ENCODE results near the gene SELENOK.
"Not testable (repeated sequence)": the region's sequence is repeated elsewhere in the genome, so short reads cannot be mapped to it uniquely, and the experiment has no call there.

The SELENOK gene

DNA sequence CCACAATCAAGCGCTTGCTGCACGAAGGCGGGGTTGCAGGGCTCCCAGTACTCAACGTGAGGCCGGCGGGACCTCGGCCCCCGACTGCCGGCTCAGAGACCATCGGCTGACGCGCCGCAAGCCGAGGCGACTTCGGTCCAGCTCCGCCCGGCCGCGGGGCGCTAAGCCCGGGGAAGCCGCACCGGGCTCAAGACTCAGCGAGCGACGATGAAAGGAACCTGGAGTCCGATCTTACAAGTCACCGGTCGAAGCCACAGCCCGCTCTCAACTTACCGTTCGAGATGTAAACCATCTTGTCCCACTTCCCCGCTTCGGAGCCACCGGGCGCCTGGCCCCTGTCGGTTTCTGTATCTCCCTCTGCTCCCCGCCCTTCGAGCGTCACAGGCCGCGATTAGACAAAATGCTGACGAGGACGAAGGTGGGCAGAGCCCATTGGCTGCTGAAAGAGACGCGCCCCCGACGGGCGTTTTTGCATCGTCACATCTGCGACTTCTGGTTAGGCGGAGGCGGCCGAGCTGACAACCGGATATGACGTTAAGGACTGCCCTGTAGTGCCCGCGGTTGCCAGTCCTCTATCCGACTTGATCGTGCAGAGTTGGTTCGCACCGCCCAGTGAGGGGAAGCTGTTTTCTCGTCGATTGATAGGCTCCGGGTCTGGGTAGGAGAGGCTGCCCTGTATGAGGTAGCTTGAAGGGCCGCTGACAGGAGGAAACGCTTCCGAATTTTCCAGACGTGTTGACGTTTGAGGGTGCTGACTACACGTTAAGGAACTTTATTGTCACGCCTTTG, at the start of gene SELENOK:
Gene SELENOK (minus strand): TSS at position 363 of the 789 bp plus-strand sequence.
- FAIRE-seq = peak; percentile 99

GRCh38 chr3:53941184-53941583, 49.5 kb upstream of the SELENOK start:
- FAIRE-seq = no peak

DNA sequence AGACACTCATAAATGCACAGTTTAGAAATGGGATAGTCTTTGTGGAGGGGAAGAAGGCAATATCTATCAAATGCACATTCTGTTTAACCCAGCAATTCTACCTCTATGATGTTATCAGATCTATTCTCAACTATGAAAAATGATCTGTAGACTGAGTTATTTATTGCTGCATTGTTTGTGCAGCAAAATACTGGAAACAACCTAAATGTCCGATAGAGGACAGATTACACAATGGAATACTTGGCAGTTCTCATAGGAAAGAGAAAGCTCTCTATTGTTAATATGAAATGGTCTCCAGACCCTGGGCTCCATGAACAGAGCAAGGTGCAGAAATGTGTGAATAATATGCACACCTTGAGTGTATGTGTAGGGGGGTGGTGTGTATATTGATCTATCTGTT, 49.0 kb upstream of the SELENOK start:
- no peak for FAIRE-seq

DNA sequence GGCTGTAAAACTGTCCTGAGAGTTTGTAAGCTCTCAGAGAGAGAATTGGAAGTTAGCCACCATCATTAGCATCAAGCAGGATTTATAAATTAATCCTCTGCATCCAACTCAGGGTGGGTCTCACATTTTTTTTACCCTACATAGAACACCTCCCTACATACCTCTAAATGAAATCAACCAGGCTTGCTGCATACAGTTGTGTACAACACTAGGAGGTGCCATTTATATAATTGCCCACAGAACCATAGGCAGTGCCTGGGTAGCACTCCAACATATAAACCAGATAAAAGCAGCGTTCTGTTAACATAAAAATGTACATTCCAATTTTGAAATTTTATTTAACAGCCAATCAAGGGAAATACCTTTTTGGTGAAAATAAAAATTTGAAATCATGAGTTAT, 48.2 kb upstream of the SELENOK start:
- no peak for FAIRE-seq

- FAIRE-seq = no peak
Observed at GRCh38 chr3:53939086-53939582, 47.5 kb upstream of the SELENOK start.

DNA sequence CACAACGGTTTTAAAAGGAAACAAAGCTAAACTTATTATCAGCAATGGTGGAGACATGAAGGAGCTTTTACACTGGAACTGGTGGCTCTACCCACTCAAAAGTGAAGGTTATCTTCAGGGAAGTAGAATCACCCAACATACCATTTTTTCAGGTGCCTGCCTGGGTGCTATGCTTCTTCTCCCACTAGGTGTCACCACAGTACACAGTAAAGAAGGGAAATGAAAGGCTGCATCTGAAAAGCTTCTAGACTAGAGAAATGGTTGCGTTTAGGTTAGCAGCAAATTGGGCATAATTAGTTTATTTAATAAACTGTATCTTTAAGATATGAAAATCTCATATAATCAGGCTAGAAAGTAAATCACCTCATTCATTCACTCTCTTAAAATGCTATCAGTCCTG, 47.0 kb upstream of the SELENOK start:
- FAIRE-seq = no peak

DNA sequence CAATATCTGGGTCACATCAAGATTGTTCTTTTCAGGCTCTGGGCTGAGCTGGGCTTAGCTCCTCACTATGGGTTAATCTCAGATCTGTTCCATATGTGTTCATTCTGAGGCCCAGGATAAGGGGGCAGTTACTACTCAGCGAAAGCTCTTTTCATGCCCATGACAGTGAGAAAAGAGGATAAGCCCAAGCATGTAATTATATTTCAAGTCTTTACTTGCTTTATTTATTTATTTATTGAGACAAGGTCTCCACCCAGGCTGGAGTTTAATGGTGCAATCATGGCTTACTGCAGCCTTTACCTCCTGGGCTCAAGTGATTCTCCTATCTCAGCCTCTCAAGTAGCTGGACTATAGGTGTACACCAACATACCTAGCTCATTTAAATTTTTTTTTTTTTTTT, 44.7 kb upstream of the SELENOK start:
- no peak for FAIRE-seq

- no peak for FAIRE-seq
Observed at GRCh38 chr3:53935283-53935901, 43.7 kb upstream of the SELENOK start.

DNA sequence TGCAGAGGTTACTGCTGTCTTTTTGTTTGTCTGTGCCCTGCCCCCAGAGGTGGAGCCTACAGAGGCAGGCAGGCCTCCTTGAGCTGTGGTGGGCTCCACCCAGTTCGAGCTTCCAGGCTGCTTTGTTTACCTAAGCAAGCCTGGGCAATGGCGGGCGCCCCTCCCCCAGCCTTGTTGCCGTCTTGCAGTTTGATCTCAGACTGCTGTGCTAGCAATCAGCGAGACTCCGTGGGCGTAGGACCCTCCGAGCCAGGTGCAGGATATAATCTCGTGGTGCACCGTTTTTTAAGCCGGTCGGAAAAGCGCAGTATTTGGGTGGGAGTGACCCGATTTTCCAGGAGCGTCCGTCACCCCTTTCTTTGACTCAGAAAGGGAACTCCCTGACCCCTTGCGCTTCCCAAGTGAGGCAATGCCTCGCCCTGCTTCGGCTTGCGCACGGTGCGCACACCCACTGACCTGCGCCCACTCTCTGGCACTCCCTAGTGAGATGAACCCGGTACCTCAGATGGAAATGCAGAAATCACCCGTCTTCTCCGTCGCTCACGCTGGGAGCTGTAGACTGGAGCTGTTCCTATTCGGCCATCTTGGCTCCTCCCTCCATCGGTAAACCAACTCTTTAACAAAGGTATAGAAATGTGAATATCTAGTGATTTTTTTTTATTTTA, 35.7 kb upstream of the SELENOK start:
- FAIRE-seq = not testable (repeated sequence)

DNA sequence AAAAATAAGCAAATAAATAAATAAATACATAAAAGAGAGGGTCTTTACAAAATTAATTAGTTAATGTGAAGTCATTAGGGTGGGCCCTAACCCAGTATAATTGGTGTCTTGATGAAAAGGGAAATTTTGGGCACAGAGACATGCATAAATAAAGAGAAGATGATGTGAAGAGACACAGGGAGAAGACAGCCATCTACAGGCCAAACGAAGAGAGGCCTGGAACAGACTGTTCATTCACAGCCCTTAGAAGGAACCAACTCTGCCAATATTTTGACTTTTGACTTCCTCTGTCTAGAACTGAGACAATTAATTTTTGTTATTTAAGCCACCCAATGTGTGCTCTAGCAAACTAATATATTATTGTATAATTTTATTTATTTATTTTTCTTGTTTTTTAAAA, 29.6 kb upstream of the SELENOK start:
- FAIRE-seq = peak; percentile 36

DNA sequence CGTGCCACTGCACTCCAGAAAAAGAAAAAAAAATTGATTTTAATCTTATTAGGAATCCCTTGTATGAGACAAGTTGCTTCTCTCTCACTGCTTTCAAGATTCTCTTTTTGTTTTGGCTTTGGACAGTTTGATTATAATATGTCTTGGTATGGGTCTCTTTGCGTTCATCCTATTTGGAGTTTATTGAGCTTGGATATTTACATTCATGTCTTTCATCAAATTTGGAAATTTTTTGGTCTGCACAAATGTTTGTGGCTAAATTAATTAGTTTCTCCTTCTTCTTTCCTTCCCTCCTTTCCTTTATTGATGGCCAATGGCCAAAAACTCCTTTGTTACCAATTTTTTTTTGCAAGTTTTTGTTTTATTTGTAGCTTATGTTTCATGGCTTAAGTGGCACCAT, 28.1 kb upstream of the SELENOK start:
- FAIRE-seq = no peak

GRCh38 chr3:53913401-53913800, 21.7 kb upstream of the SELENOK start:
- no peak for FAIRE-seq

DNA sequence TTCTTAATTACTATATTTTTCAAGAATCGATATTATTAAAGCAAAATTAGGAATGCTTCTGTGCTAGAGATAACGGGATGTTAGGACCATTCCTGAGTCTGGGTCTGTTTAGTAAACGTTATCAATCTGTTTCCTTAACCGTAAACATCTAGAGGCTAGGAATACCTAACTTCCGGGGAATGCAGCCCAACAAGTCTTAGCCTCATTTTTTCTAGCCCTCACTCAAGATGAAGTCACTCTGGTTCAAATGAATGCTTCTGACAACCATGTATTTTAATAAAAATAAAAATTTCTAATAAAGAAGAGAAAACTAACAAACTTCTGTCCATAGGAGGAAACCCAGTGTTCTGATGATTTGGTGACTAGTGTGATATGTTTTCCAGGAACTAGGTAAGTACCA, 11.1 kb upstream of the SELENOK start:
- FAIRE-seq = no peak

GRCh38 chr3:53902067-53902466, 10.4 kb upstream of the SELENOK start:
- no peak for FAIRE-seq

DNA sequence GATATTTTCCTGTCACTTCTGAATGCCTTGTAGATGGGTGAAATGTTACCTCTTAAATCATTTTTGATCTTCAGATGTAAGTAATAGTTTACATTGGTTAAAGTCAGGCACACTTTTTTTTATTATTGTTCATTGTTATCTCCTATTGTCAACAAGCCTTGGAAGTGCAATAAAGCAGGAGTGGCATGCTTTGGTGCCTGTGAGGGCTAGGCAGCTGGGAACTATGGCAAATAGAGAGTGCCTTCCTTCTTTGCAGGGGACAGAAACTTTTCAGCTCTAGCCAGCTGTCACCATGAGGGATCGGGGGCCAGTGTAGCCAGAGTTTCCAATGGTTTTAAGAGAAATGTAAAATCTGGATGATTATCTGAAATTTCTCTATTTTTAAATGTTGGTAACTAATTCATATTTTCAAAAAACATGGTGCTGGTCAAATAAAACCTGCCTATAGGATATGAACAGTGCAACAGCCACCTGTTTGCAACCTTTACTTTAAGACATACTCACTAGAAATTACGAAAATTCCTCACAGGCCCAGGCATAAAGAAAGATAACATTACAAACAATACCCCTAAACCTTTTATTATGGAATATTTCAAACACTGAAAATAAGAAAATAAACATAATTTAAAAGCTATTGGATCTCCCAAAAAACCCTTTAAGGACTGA, 9.1 kb upstream of the SELENOK start:
- no peak for FAIRE-seq

- FAIRE-seq = no peak
Observed at GRCh38 chr3:53899750-53900149, 8.1 kb upstream of the SELENOK start.

DNA sequence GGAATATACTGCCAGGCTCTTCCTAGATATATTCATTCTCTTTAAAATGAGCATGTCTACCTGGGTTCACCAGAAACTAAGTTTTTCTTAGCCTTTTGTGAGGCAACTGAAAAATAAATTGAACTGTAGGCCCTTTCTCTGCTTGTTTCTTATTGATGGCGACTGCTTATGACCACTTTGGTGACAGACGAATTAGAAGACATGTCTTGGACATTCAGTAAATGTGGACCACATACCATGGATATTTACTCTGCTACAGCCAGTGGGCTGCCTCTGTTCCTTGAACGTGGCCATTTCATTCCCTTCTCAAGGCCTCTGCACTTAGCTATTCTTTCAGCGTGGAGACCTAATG, 603 bp upstream of the SELENOK start:
- no peak for FAIRE-seq

DNA sequence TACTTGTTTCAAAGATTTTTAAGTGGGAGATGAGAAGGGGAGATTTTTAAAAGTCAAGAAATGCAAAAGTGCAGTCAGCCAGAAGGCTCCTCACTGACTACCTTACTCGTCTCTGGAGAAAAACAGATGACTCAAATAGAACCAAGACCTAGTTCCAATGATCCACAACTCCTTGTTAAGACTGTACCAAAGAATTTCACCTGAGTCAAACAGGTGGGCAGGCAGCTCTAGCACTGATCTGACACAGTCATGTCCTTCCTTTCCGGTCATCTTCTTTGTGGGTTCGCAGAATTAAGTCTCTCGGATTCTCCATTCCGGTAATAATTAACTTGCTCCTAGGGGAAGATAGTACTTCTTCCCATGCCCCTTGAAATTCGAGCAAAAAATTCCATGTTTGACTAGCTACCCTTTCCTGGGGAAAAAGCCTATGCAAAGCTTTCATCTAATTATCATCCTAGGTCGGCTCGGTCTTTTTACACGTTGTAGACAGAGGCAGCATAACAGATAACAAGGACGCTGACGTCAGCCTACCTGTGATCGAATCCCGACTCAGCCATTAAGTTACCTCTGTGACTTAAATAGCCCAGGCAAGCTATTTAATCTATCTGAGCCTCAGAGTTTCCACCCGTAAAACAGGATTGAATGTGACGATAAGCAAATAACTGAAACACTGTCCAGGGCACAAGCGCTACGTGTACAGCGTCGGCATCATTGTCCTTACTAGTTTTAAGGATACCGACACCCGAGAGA, 758 bp downstream of the SELENOK start:
- FAIRE-seq = no peak

DNA sequence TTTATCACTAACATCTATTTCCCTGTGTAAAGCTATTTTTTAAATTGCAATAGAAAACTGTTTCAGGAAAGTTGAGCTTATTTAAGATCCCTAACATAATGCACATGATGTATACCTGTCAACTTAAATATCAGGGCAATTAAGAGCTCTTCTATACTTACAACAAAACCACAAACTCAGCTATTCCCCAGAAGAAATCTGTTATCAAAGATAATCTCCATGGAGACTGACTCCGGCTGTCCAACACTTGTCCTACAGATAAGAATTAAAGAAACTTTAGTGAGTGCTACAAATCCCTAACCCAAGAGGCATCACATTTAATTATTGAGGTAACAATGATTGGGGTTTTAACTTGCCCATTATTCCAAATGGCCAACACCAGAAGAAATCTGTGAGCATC, 3.4 kb downstream of the SELENOK start:
- FAIRE-seq = no peak

DNA sequence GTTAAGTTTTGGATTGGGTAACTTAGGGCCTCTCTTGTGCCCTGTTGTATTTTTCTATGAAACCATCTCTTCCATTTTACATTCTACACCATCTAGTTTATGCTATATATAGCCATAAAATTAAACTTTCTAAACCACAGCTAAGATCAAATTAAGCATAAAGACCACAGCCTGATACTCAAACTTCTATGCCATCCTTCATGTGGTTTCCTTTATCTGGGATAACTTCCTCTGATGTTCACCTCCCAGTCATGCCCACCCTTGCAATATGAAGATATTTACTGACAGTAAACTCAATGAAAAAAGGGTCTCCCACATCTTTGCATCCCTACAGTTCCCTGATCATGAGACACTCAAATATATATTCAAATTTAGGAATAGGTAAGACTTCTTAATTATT, 4.2 kb downstream of the SELENOK start:
- FAIRE-seq = no peak

GRCh38 chr3:53885239-53885638, 6.4 kb downstream of the SELENOK start:
- no peak for FAIRE-seq

DNA sequence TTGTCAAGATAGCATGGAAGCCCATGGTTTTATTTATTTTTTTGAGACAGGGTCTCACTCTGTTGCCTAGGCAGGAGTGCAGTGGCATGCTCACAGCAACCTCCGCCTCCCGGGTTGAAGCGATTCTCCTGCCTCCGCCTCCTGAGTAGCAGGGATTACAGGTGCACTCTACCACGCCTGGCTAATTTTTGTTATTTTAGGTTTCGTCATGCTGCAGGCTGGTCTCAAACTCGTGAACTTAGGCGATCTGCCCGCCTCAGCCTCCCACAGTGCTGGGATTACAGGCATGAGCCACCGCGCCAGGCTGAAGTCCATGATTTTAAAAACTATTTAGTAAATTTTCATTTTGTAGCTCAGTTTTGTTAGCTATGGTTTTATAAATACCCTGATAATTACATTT, 7.0 kb downstream of the SELENOK start:
- FAIRE-seq = no peak

- no peak for FAIRE-seq
Observed at GRCh38 chr3:53883008-53883407, 8.7 kb downstream of the SELENOK start.
